Esophagus squamous epithelium (tissue), 4 donors: Measurements from ENCODE around the gene A2ML1.
"Not testable (repeated sequence)": the region's sequence is repeated elsewhere in the genome, so short reads cannot be mapped to it uniquely, and the experiment has no call there.

Source experiments
- POLR2A ChIP-seq, 4 donors: fragments of 450-650 bp; IDR thresholded peaks; one replicate each; pipeline ENCODE4 v1.6.1; 2017; ENCODE audit warnings: antibody characterized with exemption in 4 of 4, mild to moderate bottlenecking in 4 of 4, moderate library complexity in 3 of 4
- TF ChIP-seq, protein P1 (sequence below), 6 experiments: fragments of 450-650 bp in 4 of 6; fragments of 200-600 bp in 2 of 6; sonication (generic) in 2 of 6; IDR thresholded peaks; one replicate each; pipeline ENCODE4 v1.5.1; 2016 to 2019; ENCODE audit warnings: antibody characterized with exemption in 6 of 6, mild to moderate bottlenecking in 4 of 6, moderate library complexity in 4 of 6

- TF ChIP-seq, protein P1, sequence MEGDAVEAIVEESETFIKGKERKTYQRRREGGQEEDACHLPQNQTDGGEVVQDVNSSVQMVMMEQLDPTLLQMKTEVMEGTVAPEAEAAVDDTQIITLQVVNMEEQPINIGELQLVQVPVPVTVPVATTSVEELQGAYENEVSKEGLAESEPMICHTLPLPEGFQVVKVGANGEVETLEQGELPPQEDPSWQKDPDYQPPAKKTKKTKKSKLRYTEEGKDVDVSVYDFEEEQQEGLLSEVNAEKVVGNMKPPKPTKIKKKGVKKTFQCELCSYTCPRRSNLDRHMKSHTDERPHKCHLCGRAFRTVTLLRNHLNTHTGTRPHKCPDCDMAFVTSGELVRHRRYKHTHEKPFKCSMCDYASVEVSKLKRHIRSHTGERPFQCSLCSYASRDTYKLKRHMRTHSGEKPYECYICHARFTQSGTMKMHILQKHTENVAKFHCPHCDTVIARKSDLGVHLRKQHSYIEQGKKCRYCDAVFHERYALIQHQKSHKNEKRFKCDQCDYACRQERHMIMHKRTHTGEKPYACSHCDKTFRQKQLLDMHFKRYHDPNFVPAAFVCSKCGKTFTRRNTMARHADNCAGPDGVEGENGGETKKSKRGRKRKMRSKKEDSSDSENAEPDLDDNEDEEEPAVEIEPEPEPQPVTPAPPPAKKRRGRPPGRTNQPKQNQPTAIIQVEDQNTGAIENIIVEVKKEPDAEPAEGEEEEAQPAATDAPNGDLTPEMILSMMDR (IDR thresholded peaks at IDR 0.05) = not testable (repeated sequence)
- not testable (repeated sequence) for TF ChIP-seq POLR2A (IDR thresholded peaks at IDR 0.05)
Measured at GRCh38 chr12:8902703-8903102, 80.3 kb downstream of the A2ML1 start.
